PFSK-1 (cell line): ENCODE results near the gene TRUB2. TPM values are rescaled to one million over a fixed set of nuclear protein-coding genes. Genes with fewer than 3 reads are reported as not detected.

ENCODE experiments used
- FOXP2 ChIP-seq: optimal IDR thresholded peaks from 2 replicates; pipeline ENCODE3; 2011; ENCODE audit warnings: borderline replicate concordance, control low read depth, inconsistent platforms; ENCODE audit not compliant: insufficient read depth; ENCODE audit errors: extremely low read length, extremely low read depth
- POLR2AphosphoS5 ChIP-seq: IDR thresholded peaks from 2 replicates; pipeline ENCODE4 v1.6.1; 2012; ENCODE audit warnings: low read depth, mild to moderate bottlenecking, control low read depth, low read length, moderate library complexity
- SIN3A ChIP-seq: IDR thresholded peaks from 2 replicates; pipeline ENCODE4 v1.6.1; 2012; ENCODE audit warnings: mild to moderate bottlenecking, low read length, moderate library complexity, borderline replicate concordance; ENCODE audit not compliant: insufficient read depth
- TAF1 ChIP-seq: IDR thresholded peaks from 2 replicates; pipeline ENCODE4 v1.6.1; 2012; ENCODE audit warnings: low read length, control low read depth, borderline replicate concordance; ENCODE audit not compliant: insufficient read depth
- polyA plus RNA-seq: library from polyadenylated mRNA; unstranded; fragments of >200 nt; gene quantifications from one replicate; pipeline ENCODE4 v1.2.1, GENCODE V29; 2012; ENCODE audit warnings: low read depth, missing spikeins; ENCODE audit not compliant: insufficient read length
- TF ChIP-seq, protein P1 (sequence below), 2 experiments: IDR thresholded peaks; 2 replicates each; pipeline versions ENCODE4 v1.6.1 to v1.8.0; 2011 to 2012; ENCODE audit warnings: low read depth in 2 of 2, low read length in 2 of 2, control low read depth in 1 of 2, inconsistent platforms in 1 of 2, mild to moderate bottlenecking in 1 of 2, moderate library complexity in 1 of 2; ENCODE audit not compliant: insufficient read depth in 1 of 2

TRUB2 gene, protein sequence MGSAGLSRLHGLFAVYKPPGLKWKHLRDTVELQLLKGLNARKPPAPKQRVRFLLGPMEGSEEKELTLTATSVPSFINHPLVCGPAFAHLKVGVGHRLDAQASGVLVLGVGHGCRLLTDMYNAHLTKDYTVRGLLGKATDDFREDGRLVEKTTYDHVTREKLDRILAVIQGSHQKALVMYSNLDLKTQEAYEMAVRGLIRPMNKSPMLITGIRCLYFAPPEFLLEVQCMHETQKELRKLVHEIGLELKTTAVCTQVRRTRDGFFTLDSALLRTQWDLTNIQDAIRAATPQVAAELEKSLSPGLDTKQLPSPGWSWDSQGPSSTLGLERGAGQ
- 33.5 TPM for polyA plus RNA-seq

DNA sequence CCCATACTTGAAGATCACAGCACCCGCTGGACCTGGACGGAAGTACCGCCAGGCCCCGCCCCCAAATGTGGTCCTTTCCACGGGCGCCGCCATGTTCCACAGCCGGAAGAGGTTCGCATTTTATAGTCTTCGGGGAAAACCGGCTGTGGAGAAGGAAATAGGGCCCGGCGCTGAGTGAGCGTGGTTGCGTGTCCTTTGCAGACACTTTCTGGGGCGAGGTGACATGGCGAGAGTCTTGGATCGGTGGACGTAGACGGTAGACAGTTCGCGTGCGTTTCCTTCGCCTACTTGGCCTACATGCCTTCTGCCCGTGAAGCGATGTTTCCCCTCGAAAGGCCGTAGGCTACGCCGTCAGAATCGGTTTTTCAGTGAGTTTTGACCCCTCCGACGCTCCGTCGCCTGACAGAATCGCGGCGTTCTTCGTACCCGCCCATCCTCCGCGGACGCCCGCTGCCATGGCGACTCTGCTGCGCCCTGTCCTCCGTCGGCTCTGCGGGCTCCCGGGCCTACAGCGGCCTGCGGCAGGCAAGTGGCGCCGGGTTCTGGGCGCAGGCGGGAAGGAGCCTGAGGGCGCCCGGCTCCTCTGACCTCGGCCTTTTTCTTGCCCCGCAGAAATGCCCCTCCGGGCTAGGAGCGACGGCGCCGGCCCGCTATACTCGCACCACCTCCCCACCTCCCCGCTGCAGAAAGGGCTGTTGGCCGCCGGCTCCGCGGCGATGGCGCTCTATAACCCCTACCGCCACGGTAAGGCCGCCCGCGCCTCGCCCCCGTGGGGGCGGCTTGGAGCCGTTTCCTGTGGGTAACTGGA, at the start of gene TRUB2, which contains the start of gene COQ4:
TSS of gene TRUB2 (minus strand) at position 44 of the 808 bp plus-strand sequence. CDS start at position 5, 39 bp downstream.
TSS of gene COQ4 (plus strand) at position 436 of the 808 bp plus-strand sequence. CDS start at position 456, 20 bp downstream.
- TF ChIP-seq TAF1 (peak; percentile 44; the same call in 1 of the 2 replicates), SIN3A (peak; percentile 96), POLR2AphosphoS5 (peak; percentile 58; the same call in 1 of the 2 replicates), FOXP2 (peak; percentile 12)
- TF ChIP-seq, protein P1, sequence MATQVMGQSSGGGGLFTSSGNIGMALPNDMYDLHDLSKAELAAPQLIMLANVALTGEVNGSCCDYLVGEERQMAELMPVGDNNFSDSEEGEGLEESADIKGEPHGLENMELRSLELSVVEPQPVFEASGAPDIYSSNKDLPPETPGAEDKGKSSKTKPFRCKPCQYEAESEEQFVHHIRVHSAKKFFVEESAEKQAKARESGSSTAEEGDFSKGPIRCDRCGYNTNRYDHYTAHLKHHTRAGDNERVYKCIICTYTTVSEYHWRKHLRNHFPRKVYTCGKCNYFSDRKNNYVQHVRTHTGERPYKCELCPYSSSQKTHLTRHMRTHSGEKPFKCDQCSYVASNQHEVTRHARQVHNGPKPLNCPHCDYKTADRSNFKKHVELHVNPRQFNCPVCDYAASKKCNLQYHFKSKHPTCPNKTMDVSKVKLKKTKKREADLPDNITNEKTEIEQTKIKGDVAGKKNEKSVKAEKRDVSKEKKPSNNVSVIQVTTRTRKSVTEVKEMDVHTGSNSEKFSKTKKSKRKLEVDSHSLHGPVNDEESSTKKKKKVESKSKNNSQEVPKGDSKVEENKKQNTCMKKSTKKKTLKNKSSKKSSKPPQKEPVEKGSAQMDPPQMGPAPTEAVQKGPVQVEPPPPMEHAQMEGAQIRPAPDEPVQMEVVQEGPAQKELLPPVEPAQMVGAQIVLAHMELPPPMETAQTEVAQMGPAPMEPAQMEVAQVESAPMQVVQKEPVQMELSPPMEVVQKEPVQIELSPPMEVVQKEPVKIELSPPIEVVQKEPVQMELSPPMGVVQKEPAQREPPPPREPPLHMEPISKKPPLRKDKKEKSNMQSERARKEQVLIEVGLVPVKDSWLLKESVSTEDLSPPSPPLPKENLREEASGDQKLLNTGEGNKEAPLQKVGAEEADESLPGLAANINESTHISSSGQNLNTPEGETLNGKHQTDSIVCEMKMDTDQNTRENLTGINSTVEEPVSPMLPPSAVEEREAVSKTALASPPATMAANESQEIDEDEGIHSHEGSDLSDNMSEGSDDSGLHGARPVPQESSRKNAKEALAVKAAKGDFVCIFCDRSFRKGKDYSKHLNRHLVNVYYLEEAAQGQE (IDR thresholded peaks at IDR 0.05; ENCODE audit: insufficient read depth in 1 of 2, low read depth in 2 of 2, low read length in 2 of 2) = no peak

DNA sequence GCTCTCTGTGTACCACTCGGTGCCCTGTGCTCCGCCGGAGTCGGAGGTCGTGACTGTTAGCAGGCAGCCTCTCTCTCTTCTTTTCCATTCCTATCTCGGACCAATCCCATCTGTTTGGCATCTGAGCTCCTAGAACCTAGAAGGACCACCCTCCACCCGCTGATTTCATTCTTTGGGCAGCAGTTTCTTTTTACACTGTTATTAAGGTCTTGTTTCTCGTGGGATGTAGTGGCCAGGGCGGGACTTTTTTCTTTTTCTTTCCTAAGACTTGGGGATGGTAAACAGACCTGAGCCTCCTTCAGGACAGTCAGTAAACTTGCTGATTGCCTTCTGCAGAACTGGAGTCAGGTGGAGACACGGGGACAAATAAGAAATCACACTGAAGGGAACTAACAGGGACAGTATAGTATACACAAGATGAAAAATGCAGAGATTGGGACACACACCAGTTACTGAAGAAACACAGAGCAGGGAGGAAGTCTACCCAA, 49.4 kb upstream of the TRUB2 start:
- TF ChIP-seq FOXP2 (no peak), TAF1 (peak; percentile 15; the same call in 1 of the 2 replicates), POLR2AphosphoS5 (no peak), SIN3A (0 out of 2 replicates have a peak, but pooled peaks have one; percentile 28)
- TF ChIP-seq, protein P1 (IDR thresholded peaks at IDR 0.05; ENCODE audit: insufficient read depth in 1 of 2, low read depth in 2 of 2, low read length in 2 of 2) = no peak

DNA sequence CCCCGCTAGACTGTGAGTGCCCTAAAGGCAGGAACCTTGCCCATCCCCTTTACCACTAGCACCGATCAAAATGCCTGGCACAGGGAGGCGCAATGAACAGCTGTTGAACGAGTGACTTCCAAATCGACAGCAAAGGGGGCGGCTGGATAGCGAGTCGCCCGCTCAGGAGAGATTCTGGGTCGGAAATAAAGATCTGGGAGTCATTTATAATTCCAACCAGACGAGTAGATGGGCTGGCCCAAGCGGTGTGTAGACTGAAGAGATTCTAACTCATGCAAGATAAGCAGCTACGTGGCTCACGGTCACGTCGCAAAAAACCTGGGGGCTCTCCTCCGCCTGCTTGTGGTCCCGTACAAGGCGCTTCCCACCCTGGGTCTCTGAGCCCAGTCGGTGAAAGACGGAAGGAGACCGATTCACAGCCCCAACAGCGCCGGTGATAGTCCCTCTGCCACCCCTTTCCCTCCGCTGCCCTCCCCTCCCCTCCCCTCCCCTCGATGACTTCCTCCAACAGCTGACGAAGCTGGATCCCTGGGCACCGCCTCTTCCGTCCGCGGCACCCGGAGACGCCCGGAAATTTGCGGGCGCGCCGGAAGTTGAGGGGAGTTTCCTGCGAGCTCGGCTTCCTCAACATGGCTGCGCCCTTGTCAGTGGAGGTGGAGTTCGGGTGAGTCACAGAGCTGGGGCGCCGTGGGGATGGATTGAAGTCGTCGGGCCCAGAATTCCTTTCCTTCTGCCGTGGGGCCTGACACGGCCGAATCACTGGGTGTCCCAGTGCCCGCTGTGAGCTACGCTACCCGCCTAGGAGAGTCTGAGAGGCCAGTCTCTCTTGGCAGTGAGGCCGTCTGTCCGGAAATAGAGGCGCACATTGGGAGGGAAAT, 48.7 kb upstream of the TRUB2 start, which contains the start of gene URM1:
TSS of gene URM1 (plus strand) at position 623 of the 878 bp plus-strand sequence. CDS start at position 630, 7 bp downstream.
- 0 out of 2 replicates have a peak, but pooled peaks have one; percentile 44 for TF ChIP-seq SIN3A
- no peak for TF ChIP-seq FOXP2
- TF ChIP-seq TAF1 = 0 out of 2 replicates have a peak, but pooled peaks have one; percentile 60
- TF ChIP-seq, protein P1 (IDR thresholded peaks at IDR 0.05; ENCODE audit: insufficient read depth in 1 of 2, low read depth in 2 of 2, low read length in 2 of 2) = no peak
- peak; percentile 80 for TF ChIP-seq POLR2AphosphoS5

DNA sequence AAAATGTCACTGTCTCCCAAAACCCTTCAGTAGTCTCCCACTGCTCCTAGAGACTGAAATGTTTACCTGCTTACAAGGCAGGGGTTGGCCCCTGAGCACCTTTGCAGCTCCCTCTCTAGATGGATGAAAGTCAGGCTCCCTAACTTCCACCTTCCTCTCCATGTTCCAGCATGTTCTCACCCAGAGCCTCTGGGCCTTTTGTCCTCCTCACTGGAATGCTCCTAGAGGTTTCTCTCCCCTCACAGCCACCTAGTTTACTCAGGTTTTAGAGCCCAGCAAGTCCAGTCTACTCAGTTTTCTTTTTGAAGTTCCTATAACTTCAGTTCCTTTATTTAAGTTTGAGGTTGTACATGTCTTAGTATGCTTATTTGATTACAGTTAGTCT, 48.1 kb upstream of the TRUB2 start:
- TF ChIP-seq TAF1 = no peak
- no peak for TF ChIP-seq POLR2AphosphoS5
- TF ChIP-seq FOXP2 = no peak
- TF ChIP-seq SIN3A = no peak
- TF ChIP-seq, protein P1 (IDR thresholded peaks at IDR 0.05; ENCODE audit: insufficient read depth in 1 of 2, low read depth in 2 of 2, low read length in 2 of 2) = no peak
